Measurements from ENCODE around the gene BMX. TPM values are rescaled to one million over a fixed set of nuclear protein-coding genes. Genes with fewer than 3 reads are reported as not detected.
A peak's percentile ranks its signal among the peaks of the same experiment; 100 is the strongest.

The BMX gene
- polyA plus RNA-seq = 1.9 TPM
- long read RNA-seq, donor 1, partial matches to known transcripts = 110 of 132 reads
- long read RNA-seq, donor 1, other reads (novel, unspliced or antisense) = 22 of 132 reads
- long read RNA-seq, donor 2 = 0 reads
- long read RNA-seq, donor 3, partial matches to known transcripts = 6 of 6 reads
- long read RNA-seq, donor 3, other reads (novel, unspliced or antisense) = 0 of 6 reads
- long read RNA-seq, donor 4 = 0 reads
- long read RNA-seq, donor 5 = 0 reads
- long read RNA-seq, donor 6, partial matches to known transcripts = 289 of 393 reads
- long read RNA-seq, donor 6, other reads (novel, unspliced or antisense) = 104 of 393 reads
- long read RNA-seq, donor 7, partial matches to known transcripts = 76 of 88 reads
- long read RNA-seq, donor 7, other reads (novel, unspliced or antisense) = 11 of 88 reads
- long read RNA-seq, donor 8, partial matches to known transcripts = 332 of 419 reads
- long read RNA-seq, donor 8, other reads (novel, unspliced or antisense) = 87 of 419 reads
- long read RNA-seq, donor 9 = 0 reads
- long read RNA-seq, donor 10, partial matches to known transcripts = 0 of 1 reads
- long read RNA-seq, donor 10, other reads (novel, unspliced or antisense) = 0 of 1 reads
- long read RNA-seq, donor 11, partial matches to known transcripts = 154 of 203 reads
- long read RNA-seq, donor 11, other reads (novel, unspliced or antisense) = 49 of 203 reads

DNA sequence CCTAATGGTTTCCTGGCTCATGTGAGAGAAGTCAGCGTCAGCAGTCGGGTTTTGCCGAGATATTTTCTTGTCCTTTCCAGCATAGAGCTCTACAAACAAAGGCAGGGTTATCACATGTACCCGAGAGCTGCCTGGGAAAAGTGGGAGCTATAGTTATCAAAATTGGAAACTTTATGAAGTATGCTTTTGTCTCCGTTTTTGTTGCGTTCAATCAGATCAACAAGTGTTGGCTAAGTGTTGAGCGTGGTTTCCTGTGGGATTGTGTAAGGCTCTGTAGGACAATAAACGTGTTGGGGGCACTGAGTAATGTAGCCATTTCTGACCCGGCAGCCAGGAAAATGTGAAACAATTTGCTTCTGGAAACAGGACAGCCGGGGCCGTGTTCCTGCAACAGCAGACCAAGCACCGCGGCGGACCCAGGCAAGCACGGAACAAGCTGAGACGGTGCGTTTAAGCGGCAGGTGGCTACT is at the start of gene BMX:
BMX (plus strand) TSS at position 311 of the 470 bp plus-strand sequence. CDS start 7,547 bp downstream, outside the sequence.
- 100% methylated on average over 2 of the region's 18 CpGs for WGBS (ENCODE audit: insufficient coverage, low lambda C conversion rate)
- no peaks in the 10 kb centered on the region for H3K36me3 ChIP-seq (ENCODE audit: control insufficient read depth, insufficient read depth, low read length)
- no peak for DNase-seq
- H3K4me3 ChIP-seq (ENCODE audit: low read length) = no peak within 1 kb of the TSS
- H3K27me3 ChIP-seq (ENCODE audit: control insufficient read depth, insufficient read depth, low read length) = no peaks in the 10 kb centered on the region
- no peaks in the 10 kb centered on the region for H3K4me1 ChIP-seq (ENCODE audit: control insufficient read depth, insufficient read depth, low read length)
- no peak within 1 kb of the TSS for H3K27ac ChIP-seq (ENCODE audit: low read length)
- H3K9me3 ChIP-seq (ENCODE audit: control insufficient read depth, low read depth, low read length) = no peaks in the 10 kb centered on the region

DNA sequence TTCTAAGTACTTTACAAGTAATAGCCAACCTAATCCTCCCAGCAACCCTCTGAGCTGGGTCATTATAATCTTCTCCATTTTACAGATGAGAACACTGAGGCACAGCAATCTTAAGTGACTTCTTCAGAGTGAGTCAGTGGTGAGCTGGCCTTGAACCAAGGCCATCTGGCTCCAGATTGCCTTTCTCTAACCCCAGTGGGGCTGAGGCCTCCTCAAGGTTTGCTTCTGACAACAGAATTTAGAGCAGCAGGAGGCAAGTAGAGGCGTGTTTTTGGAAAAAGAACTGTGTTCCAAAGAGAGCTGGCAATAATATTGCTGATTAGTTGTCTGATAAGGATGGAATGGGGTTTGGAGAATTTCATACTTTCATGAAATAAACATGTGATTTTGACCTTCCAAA is 48.7 kb upstream of the BMX start:
- whole genome bisulfite sequencing (ENCODE audit: insufficient coverage, low lambda C conversion rate) = no CpG with 5 or more reads among the region's 1 CpG

DNA sequence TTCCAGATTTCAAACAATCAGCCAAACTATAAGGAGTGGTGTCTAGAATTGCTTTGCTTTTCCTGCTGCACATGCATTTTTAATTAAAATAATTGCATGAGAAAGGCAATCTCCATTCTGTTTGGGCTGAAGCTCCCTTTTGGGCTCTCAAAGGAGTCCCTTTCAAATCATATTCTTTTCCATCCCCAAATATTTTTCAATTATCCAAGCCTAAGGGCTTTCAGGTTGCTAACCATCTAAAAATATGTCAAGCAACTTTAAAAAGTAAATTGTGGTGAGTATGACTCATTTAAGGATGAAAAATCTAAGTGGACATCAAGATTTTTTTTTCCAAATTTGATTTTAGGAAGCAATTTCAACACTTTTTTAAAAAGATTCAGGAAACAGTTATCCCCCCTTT is 35.9 kb upstream of the BMX start:
- Histone ChIP-seq H3K36me3 (ENCODE audit: control insufficient read depth, insufficient read depth, low read length) (no peaks in the 10 kb centered on the region), H3K27me3 (ENCODE audit: control insufficient read depth, insufficient read depth, low read length) (no peaks in the 10 kb centered on the region), H3K4me3 (ENCODE audit: low read length) (no peak overlapping the region), H3K9me3 (ENCODE audit: control insufficient read depth, low read depth, low read length) (no peaks in the 10 kb centered on the region), H3K27ac (ENCODE audit: low read length) (no peak overlapping the region), H3K4me1 (ENCODE audit: control insufficient read depth, insufficient read depth, low read length) (no peaks in the 10 kb centered on the region)
- DNase-seq = no peak

More for the DNA sequence above, 48.7 kb upstream of the BMX start:
- Histone ChIP-seq H3K4me3 (ENCODE audit: low read length) (no peak overlapping the region), H3K9me3 (ENCODE audit: control insufficient read depth, low read depth, low read length) (no peaks in the 10 kb centered on the region), H3K36me3 (ENCODE audit: control insufficient read depth, insufficient read depth, low read length) (no peaks in the 10 kb centered on the region), H3K27ac (ENCODE audit: low read length) (no peak overlapping the region), H3K27me3 (ENCODE audit: control insufficient read depth, insufficient read depth, low read length) (no peaks in the 10 kb centered on the region), H3K4me1 (ENCODE audit: control insufficient read depth, insufficient read depth, low read length) (no peaks in the 10 kb centered on the region)
- no peak for DNase-seq

DNA sequence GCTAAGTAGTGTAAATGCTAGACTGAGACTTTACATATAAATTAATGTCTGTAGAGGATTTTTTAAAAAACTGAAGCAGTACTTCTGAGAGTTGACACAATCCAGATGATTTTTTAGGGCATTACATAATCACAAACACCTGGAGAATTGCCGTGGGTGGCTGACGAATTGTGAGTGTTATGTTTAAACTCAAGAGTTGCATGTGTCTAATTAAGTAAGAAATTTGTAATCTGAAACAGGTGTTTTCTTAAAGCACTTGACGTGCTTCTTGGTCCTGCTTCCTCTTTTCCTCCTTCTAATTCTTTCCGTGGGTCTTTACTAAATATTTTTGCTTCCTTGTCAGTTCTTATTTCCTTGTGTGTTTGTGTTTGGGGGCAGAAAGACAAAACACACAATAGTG is 35.3 kb upstream of the BMX start:
- no peak overlapping the region for H3K4me3 ChIP-seq (ENCODE audit: low read length)
- H3K9me3 ChIP-seq (ENCODE audit: control insufficient read depth, low read depth, low read length) = no peaks in the 10 kb centered on the region
- no peaks in the 10 kb centered on the region for H3K36me3 ChIP-seq (ENCODE audit: control insufficient read depth, insufficient read depth, low read length)
- WGBS (ENCODE audit: insufficient coverage, low lambda C conversion rate) = 80% methylated on average over 1 of the region's 4 CpGs
- no peak for DNase-seq
- no peaks in the 10 kb centered on the region for H3K27me3 ChIP-seq (ENCODE audit: control insufficient read depth, insufficient read depth, low read length)
- no peak overlapping the region for H3K27ac ChIP-seq (ENCODE audit: low read length)
- H3K4me1 ChIP-seq (ENCODE audit: control insufficient read depth, insufficient read depth, low read length) = no peaks in the 10 kb centered on the region

- no peaks in the 10 kb centered on the region for H3K9me3 ChIP-seq (ENCODE audit: control insufficient read depth, low read depth, low read length)
- no peak for DNase-seq
- WGBS (ENCODE audit: insufficient coverage, low lambda C conversion rate) = no CpG with 5 or more reads among the region's 9 CpGs
Observed at GRCh38 chrX:15465896-15466651, 34.5 kb upstream of the BMX start.

DNA sequence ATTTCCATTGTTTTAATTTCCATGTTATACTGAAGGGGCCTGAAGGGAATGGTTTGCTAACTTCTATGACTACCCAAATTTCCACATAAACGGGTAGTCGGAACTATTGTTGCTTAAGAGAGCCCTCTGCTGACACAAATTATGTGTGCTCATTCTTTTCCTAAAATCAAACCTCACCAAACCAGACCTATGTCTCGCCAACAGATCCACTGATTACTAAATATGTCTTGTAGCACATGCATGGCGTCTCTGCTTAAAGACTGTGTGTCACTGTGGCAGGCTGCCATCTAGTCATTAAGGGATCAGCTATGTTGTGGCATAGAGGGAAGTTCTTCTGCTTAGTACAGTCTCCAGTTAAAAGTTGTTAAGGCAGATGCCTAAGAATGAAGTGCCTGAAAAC is 32.6 kb upstream of the BMX start:
- no peaks in the 10 kb centered on the region for H3K36me3 ChIP-seq (ENCODE audit: control insufficient read depth, insufficient read depth, low read length)
- H3K4me3 ChIP-seq (ENCODE audit: low read length) = no peak overlapping the region
- H3K27me3 ChIP-seq (ENCODE audit: control insufficient read depth, insufficient read depth, low read length) = no peaks in the 10 kb centered on the region
- WGBS (ENCODE audit: insufficient coverage, low lambda C conversion rate) = no CpG with 5 or more reads among the region's 4 CpGs
- DNase-seq = peak in 1 of 2 donors; percentile 10
- no peaks in the 10 kb centered on the region for H3K4me1 ChIP-seq (ENCODE audit: control insufficient read depth, insufficient read depth, low read length)
- H3K27ac ChIP-seq (ENCODE audit: low read length) = no peak overlapping the region
- no peaks in the 10 kb centered on the region for H3K9me3 ChIP-seq (ENCODE audit: control insufficient read depth, low read depth, low read length)

More at GRCh38 chrX:15465896-15466651, 34.5 kb upstream of the BMX start:
- no peak overlapping the region for H3K27ac ChIP-seq (ENCODE audit: low read length)
- H3K36me3 ChIP-seq (ENCODE audit: control insufficient read depth, insufficient read depth, low read length) = no peaks in the 10 kb centered on the region
- no peaks in the 10 kb centered on the region for H3K27me3 ChIP-seq (ENCODE audit: control insufficient read depth, insufficient read depth, low read length)
- H3K4me1 ChIP-seq (ENCODE audit: control insufficient read depth, insufficient read depth, low read length) = no peaks in the 10 kb centered on the region
- no peak overlapping the region for H3K4me3 ChIP-seq (ENCODE audit: low read length)

DNA sequence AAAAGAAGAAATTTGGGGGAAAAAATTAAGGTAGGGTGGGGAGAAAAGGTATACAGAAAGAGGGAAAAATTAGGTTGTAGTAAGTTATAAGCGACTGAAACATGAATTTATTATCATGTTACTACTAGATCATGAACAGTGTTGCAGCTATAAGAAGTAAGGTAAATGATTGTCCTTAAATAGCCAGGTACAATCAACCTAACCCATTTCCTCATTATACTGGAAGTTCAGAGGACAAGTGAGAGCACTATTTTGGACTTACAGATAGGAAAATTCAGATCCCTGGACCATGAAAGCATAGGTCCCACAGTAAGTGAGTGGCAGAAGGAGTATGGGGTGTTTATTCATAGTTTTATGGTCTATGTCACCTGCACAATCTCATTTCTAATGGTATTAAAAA is 31.0 kb upstream of the BMX start:
- Histone ChIP-seq H3K4me1 (ENCODE audit: control insufficient read depth, insufficient read depth, low read length) (no peaks in the 10 kb centered on the region), H3K27ac (ENCODE audit: low read length) (no peak overlapping the region), H3K9me3 (ENCODE audit: control insufficient read depth, low read depth, low read length) (no peaks in the 10 kb centered on the region), H3K4me3 (ENCODE audit: low read length) (no peak overlapping the region), H3K27me3 (ENCODE audit: control insufficient read depth, insufficient read depth, low read length) (no peaks in the 10 kb centered on the region), H3K36me3 (ENCODE audit: control insufficient read depth, insufficient read depth, low read length) (no peaks in the 10 kb centered on the region)
- whole genome bisulfite sequencing (ENCODE audit: insufficient coverage, low lambda C conversion rate) = no CpG with 5 or more reads among the region's 1 CpG
- no peak for DNase-seq

DNA sequence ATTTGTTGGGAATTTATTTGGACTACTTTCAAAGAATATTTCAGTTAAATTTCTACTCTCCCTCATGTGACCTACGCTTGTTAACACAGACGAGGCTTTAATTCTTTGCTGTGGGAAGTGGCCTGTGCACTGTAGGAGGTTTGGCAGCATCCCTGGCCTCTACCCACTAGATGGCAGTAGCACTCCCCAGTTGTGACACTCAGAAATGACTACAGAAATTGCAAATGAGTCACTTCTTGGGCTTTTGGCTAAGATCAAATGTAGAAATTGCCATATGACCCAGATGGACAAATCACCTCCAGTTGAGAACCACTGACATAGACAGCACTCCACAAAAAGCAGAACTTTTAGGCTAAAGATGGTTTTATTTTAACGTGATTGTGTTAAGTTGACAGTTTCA is 29.6 kb upstream of the BMX start:
- H3K27me3 ChIP-seq (ENCODE audit: control insufficient read depth, insufficient read depth, low read length) = no peaks in the 10 kb centered on the region
- WGBS (ENCODE audit: insufficient coverage, low lambda C conversion rate) = 10% methylated on average over 2 of the region's 3 CpGs
- H3K9me3 ChIP-seq (ENCODE audit: control insufficient read depth, low read depth, low read length) = no peaks in the 10 kb centered on the region
- no peak overlapping the region for H3K4me3 ChIP-seq (ENCODE audit: low read length)
- DNase-seq = peak; percentile 19 to 23
- no peaks in the 10 kb centered on the region for H3K36me3 ChIP-seq (ENCODE audit: control insufficient read depth, insufficient read depth, low read length)
- no peak overlapping the region for H3K27ac ChIP-seq (ENCODE audit: low read length)
- no peaks in the 10 kb centered on the region for H3K4me1 ChIP-seq (ENCODE audit: control insufficient read depth, insufficient read depth, low read length)

DNA sequence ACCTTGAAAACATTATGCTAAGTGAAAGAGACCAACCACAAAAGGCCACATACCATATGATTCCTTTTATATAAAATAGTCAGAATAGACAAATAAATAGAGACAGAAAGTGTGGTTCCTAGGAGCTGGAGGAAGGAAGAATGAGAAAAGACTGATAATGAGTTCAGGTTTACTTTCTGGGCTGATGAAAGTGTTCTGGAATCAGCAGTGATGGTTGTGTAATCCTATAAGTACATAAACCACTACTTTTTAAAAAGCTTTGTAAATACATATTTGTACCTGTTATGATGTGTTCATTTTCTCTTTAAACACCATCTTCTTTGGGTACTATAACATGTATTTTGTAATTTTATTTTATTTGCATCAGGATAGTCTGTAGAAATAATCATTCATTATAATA is 28.1 kb upstream of the BMX start:
- no peaks in the 10 kb centered on the region for H3K36me3 ChIP-seq (ENCODE audit: control insufficient read depth, insufficient read depth, low read length)
- no peaks in the 10 kb centered on the region for H3K27me3 ChIP-seq (ENCODE audit: control insufficient read depth, insufficient read depth, low read length)
- no peak for DNase-seq
- no peaks in the 10 kb centered on the region for H3K4me1 ChIP-seq (ENCODE audit: control insufficient read depth, insufficient read depth, low read length)
- no peak overlapping the region for H3K27ac ChIP-seq (ENCODE audit: low read length)
- no peaks in the 10 kb centered on the region for H3K9me3 ChIP-seq (ENCODE audit: control insufficient read depth, low read depth, low read length)
- no peak overlapping the region for H3K4me3 ChIP-seq (ENCODE audit: low read length)

- WGBS (ENCODE audit: insufficient coverage, low lambda C conversion rate) = 80% methylated on average over 1 of the region's 4 CpGs
- DNase-seq = no peak
- Histone ChIP-seq H3K4me1 (ENCODE audit: control insufficient read depth, insufficient read depth, low read length) (no peaks in the 10 kb centered on the region), H3K9me3 (ENCODE audit: control insufficient read depth, low read depth, low read length) (no peaks in the 10 kb centered on the region), H3K4me3 (ENCODE audit: low read length) (no peak overlapping the region), H3K27ac (ENCODE audit: low read length) (no peak overlapping the region), H3K36me3 (ENCODE audit: control insufficient read depth, insufficient read depth, low read length) (no peaks in the 10 kb centered on the region), H3K27me3 (ENCODE audit: control insufficient read depth, insufficient read depth, low read length) (no peaks in the 10 kb centered on the region)
Observed at GRCh38 chrX:15474028-15474427, 26.6 kb upstream of the BMX start.

Data from large intestine (tissue), 12 donors.